Omental fat pad (tissue), 4 donors: ENCODE measurements around the gene SEC31A. TPM values are rescaled to one million over a fixed set of nuclear protein-coding genes. Genes with fewer than 3 reads are reported as not detected.

Experiments
- ATAC-seq: fragments of 150-250 bp; one replicate; pipeline ENCODE4 v1.9.1; 2016; ENCODE audit warnings: mild to moderate bottlenecking, moderate library complexity; ENCODE audit not compliant: low FRiP score
- DNase-seq: peaks from one replicate; pipeline ENCODE4 v3.0.0-alpha.2; 2019; ENCODE audit warnings: low spot score
- total RNA-seq, 4 donors: library from RNA; depleted of rRNA; stranded (reverse); fragments of >200 nt; gene quantifications; one replicate each; pipeline ENCODE4 v1.1.0, GENCODE V29; 2016
- TF ChIP-seq, protein P1 (sequence below), 3 donors: fragments of 450-650 bp; IDR thresholded peaks; one replicate each; pipeline ENCODE4 v1.5.1; 2016 to 2017; ENCODE audit warnings: antibody characterized with exemption in 3 of 3, mild to moderate bottlenecking in 3 of 3, moderate library complexity in 2 of 3

The SEC31A gene
- total RNA-seq, 4 donors from 2014 or later = 175 to 215 (median 183) TPM

- DNase-seq (no peak), ATAC-seq (no peak)
- TF ChIP-seq, protein P1, sequence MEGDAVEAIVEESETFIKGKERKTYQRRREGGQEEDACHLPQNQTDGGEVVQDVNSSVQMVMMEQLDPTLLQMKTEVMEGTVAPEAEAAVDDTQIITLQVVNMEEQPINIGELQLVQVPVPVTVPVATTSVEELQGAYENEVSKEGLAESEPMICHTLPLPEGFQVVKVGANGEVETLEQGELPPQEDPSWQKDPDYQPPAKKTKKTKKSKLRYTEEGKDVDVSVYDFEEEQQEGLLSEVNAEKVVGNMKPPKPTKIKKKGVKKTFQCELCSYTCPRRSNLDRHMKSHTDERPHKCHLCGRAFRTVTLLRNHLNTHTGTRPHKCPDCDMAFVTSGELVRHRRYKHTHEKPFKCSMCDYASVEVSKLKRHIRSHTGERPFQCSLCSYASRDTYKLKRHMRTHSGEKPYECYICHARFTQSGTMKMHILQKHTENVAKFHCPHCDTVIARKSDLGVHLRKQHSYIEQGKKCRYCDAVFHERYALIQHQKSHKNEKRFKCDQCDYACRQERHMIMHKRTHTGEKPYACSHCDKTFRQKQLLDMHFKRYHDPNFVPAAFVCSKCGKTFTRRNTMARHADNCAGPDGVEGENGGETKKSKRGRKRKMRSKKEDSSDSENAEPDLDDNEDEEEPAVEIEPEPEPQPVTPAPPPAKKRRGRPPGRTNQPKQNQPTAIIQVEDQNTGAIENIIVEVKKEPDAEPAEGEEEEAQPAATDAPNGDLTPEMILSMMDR (IDR thresholded peaks at IDR 0.05) = no peak
Measured at GRCh38 chr4:82811838-82812341, 79.1 kb downstream of the SEC31A start.

DNA sequence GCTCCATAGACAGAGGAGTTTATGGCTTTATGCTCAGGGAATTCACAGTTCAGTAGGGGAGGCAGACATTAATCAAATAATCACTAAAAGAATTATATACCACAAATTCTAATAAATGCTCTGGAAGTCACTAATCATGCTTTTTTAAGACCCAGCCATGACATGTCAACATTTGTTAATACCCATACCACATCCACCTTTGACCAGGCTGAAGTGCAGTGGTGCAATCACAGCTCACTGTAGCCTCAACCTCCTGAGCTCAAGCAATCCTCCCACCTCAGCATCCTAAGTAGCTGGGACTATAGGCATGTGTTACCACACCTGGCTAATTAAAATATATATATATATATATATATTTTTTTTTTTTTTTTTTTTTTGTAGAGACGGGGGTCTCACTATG is 79.6 kb downstream of the SEC31A start:
- no peak for ATAC-seq
- TF ChIP-seq, protein P1 (IDR thresholded peaks at IDR 0.05) = no peak
- DNase-seq = no peak

DNA sequence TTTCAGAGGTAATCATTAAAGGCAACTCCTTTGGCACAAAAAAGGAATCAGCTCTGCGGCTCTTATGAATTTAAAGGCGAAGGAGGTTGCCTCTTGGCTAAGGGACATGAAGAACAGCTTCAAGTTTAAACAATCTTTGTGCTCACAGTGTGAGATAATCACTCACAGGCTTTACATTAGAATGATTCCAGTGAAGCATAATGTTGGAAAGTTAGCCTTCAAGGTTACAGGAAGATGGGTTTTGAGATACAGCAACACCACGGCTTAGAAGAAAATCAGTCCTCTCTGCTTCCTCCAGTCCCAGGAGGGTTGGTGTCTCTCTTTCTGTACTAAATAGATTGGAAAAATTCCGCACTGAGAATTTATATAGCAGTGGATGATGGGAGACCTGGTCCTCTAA is 80.8 kb downstream of the SEC31A start:
- TF ChIP-seq, protein P1 (IDR thresholded peaks at IDR 0.05) = no peak
- no peak for DNase-seq
- ATAC-seq = no peak

DNA sequence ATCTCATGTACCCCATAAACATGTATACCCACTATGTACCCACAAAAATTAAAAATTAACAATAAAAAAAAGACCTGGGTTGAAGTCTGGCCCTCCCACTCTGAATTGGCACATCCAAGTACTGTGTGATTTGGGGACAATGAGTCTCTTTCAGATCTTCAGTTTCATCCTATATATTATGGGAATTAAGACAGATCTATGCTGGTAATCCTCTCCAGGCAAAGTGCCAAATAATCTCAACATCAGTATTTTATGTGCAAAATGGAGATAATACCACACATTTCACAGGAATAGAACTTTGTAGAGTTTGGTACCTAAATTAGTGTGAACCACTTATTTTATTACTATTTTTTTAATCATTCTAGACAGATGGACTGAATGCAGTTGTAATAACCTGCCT is 81.3 kb downstream of the SEC31A start:
- TF ChIP-seq, protein P1 (IDR thresholded peaks at IDR 0.05) = no peak
- ATAC-seq = no peak
- no peak for DNase-seq

DNA sequence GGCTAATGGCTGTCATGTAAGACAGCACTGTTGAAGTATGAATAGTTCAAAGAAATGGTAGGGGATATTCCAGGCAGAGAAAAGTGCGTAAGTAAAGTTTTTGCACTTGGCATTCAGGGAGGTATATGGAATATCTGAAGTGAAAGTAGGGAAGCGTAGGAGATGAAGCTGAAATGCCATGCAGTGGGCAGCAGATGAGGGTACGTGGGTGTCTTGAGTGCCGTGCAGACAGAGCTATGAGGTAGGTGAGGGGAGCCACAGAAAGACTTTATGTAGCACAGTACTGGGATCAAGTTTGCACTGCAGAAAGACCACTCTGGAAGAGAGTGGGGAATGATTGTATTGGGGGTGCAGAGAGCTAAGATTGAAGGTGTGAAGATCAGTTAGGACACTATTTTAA is 87.2 kb downstream of the SEC31A start:
- TF ChIP-seq, protein P1 (IDR thresholded peaks at IDR 0.05) = no peak
- DNase-seq (no peak), ATAC-seq (no peak)

- TF ChIP-seq, protein P1 (IDR thresholded peaks at IDR 0.05) = no peak
- DNase-seq (no peak), ATAC-seq (no peak)
Measured at GRCh38 chr4:82802911-82803310, 88.0 kb downstream of the SEC31A start.

GRCh38 chr4:82801910-82802521 is 88.9 kb downstream of the SEC31A start:
- DNase-seq (no peak), ATAC-seq (no peak)
- TF ChIP-seq, protein P1 (IDR thresholded peaks at IDR 0.05) = no peak
